ENCODE data around the gene SCGB3A2.

Gene SCGB3A2

GRCh38 chr5:147878066-147878759 lies at the start of gene SCGB3A2:
TSS of gene SCGB3A2 (plus strand) at chr5:147878711. CDS start at chr5:147878804, 93 bp downstream.
- DNase-seq (ENCODE audit: extremely low read depth in 1 of 2, low read depth in 1 of 2) = no peak

GRCh38 chr5:147830035-147830434 lies 48.5 kb upstream of the SCGB3A2 start:
- no peak for DNase-seq (ENCODE audit: extremely low read depth in 1 of 2, low read depth in 1 of 2)

GRCh38 chr5:147831465-147831864 lies 47.0 kb upstream of the SCGB3A2 start, which contains the start of gene SPINK1:
TSS of gene SPINK1 (minus strand) at chr5:147831671. CDS start at chr5:147831577, 94 bp downstream.
- no peak for DNase-seq (ENCODE audit: extremely low read depth in 1 of 2, low read depth in 1 of 2)

GRCh38 chr5:147832541-147832940 lies 46.0 kb upstream of the SCGB3A2 start:
- no peak for DNase-seq (ENCODE audit: extremely low read depth in 1 of 2, low read depth in 1 of 2)

- DNase-seq (ENCODE audit: extremely low read depth in 1 of 2, low read depth in 1 of 2) = no peak
Observed at GRCh38 chr5:147835386-147835798, 43.1 kb upstream of the SCGB3A2 start.

- no peak for DNase-seq (ENCODE audit: extremely low read depth in 1 of 2, low read depth in 1 of 2)
Observed at GRCh38 chr5:147836439-147836838, 42.1 kb upstream of the SCGB3A2 start.

- no peak for DNase-seq (ENCODE audit: extremely low read depth in 1 of 2, low read depth in 1 of 2)
Observed at GRCh38 chr5:147842869-147843268, 35.6 kb upstream of the SCGB3A2 start.

GRCh38 chr5:147844846-147845245 lies 33.7 kb upstream of the SCGB3A2 start:
- DNase-seq (ENCODE audit: extremely low read depth in 1 of 2, low read depth in 1 of 2) = no peak

GRCh38 chr5:147845618-147846017 lies 32.9 kb upstream of the SCGB3A2 start:
- no peak for DNase-seq (ENCODE audit: extremely low read depth in 1 of 2, low read depth in 1 of 2)

GRCh38 chr5:147849226-147849625 lies 29.3 kb upstream of the SCGB3A2 start:
- no peak for DNase-seq (ENCODE audit: extremely low read depth in 1 of 2, low read depth in 1 of 2)

- DNase-seq (ENCODE audit: extremely low read depth in 1 of 2, low read depth in 1 of 2) = no peak
Observed at GRCh38 chr5:147851578-147851977, 26.9 kb upstream of the SCGB3A2 start.

- no peak for DNase-seq (ENCODE audit: extremely low read depth in 1 of 2, low read depth in 1 of 2)
Observed at GRCh38 chr5:147852365-147852764, 26.1 kb upstream of the SCGB3A2 start.

GRCh38 chr5:147853372-147853987 lies 25.0 kb upstream of the SCGB3A2 start:
- DNase-seq (ENCODE audit: extremely low read depth in 1 of 2, low read depth in 1 of 2) = no peak

- no peak for DNase-seq (ENCODE audit: extremely low read depth in 1 of 2, low read depth in 1 of 2)
Observed at GRCh38 chr5:147854331-147854730, 24.2 kb upstream of the SCGB3A2 start.

- no peak for DNase-seq (ENCODE audit: extremely low read depth in 1 of 2, low read depth in 1 of 2)
Observed at GRCh38 chr5:147854894-147855773, 23.4 kb upstream of the SCGB3A2 start.

- no peak for DNase-seq (ENCODE audit: extremely low read depth in 1 of 2, low read depth in 1 of 2)
Observed at GRCh38 chr5:147855774-147856069, 22.8 kb upstream of the SCGB3A2 start.

GRCh38 chr5:147856801-147857200 lies 21.7 kb upstream of the SCGB3A2 start:
- no peak for DNase-seq (ENCODE audit: extremely low read depth in 1 of 2, low read depth in 1 of 2)

- DNase-seq (ENCODE audit: extremely low read depth in 1 of 2, low read depth in 1 of 2) = peak in 1 of 2 donors; percentile 19
Observed at GRCh38 chr5:147857302-147858129, 21.0 kb upstream of the SCGB3A2 start.

- no peak for DNase-seq (ENCODE audit: extremely low read depth in 1 of 2, low read depth in 1 of 2)
Observed at GRCh38 chr5:147858565-147858964, 19.9 kb upstream of the SCGB3A2 start.

GRCh38 chr5:147859962-147860640 lies 18.4 kb upstream of the SCGB3A2 start:
- DNase-seq (ENCODE audit: extremely low read depth in 1 of 2, low read depth in 1 of 2) = no peak
